Astrocyte of the spinal cord (primary cell): Measurements from ENCODE around the gene ZNF324.

Source experiments
- DNase-seq: peaks from one replicate; pipeline ENCODE4 v3.0.0; 2011; ENCODE audit warnings: low read depth, low spot score
- H3K4me3 ChIP-seq: 2 replicates; pipeline ENCODE4 v1.5.1; 2011; ENCODE audit warnings: low read depth, mild to moderate bottlenecking, low read length, moderate library complexity
- in situ Hi-C: cut with HindIII; loops from 2 replicates; pipeline ENCODE4 v1.10.0; 2017; ENCODE audit warnings: low sequenced_read_pairs
- TF ChIP-seq, protein P1 (sequence below): IDR thresholded peaks from 2 replicates; pipeline ENCODE4 v1.5.1; 2012; ENCODE audit warnings: low read depth, mild to moderate bottlenecking, low read length, inconsistent platforms

ZNF324 gene

DNA sequence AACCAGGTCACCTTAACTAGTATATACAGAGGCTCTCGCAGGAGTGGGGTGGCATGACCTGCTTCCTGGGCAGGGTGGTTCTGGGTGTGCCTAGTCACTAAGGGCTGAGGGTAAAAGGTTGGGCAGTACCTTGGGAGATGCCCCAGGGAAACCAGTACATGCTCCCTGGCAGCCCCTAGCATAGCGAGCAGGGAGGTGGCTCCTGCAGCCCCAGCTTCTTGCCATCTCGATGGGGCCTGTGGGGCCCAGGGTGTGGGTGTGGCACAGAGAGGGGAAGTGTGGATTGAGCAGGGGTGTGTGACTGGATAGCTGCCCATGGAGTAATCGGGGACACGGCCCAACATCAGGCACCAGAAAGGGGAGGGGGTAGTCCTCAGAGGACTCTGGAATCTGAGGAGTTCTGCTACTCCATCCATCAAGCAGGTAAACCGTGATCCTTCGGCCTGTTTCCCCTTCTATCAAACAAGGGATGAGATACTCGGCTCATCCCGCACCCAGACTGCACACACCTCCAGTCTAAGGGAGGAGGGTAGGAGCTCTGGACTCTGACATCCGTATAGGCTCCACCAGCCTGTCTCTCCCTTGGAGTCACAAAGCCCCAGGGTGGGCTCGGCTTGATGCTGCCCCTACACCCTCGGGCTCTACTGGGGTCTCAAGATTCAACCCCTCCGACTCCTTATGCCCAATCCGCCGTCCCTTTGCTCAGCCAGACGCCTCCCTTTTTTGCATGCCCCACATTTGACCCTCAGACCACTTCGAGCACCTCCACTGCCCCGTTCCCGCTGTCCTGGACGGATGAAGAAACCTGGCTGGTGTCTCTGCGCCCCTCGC lies 51.6 kb downstream of the ZNF324 start:
- DNase-seq = no peak
- TF ChIP-seq, protein P1, sequence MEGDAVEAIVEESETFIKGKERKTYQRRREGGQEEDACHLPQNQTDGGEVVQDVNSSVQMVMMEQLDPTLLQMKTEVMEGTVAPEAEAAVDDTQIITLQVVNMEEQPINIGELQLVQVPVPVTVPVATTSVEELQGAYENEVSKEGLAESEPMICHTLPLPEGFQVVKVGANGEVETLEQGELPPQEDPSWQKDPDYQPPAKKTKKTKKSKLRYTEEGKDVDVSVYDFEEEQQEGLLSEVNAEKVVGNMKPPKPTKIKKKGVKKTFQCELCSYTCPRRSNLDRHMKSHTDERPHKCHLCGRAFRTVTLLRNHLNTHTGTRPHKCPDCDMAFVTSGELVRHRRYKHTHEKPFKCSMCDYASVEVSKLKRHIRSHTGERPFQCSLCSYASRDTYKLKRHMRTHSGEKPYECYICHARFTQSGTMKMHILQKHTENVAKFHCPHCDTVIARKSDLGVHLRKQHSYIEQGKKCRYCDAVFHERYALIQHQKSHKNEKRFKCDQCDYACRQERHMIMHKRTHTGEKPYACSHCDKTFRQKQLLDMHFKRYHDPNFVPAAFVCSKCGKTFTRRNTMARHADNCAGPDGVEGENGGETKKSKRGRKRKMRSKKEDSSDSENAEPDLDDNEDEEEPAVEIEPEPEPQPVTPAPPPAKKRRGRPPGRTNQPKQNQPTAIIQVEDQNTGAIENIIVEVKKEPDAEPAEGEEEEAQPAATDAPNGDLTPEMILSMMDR = no peak
- in situ Hi-C loops = no loop called here
- H3K4me3 ChIP-seq = peak overlapping the region; percentile 81

DNA sequence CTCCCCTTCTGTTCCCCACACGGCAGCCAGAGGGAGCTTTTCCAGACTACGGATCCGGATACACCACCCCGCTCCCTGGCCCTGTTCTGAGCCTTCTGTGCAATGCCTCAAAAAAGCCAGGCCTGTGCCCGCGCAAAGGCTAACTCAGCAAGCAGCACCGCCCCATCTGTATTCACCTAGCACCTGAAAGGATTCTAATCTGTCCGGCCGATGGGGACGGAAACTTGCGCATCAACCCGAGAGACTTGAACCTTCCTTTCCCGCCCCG lies 52.1 kb downstream of the ZNF324 start:
- TF ChIP-seq, protein P1 = peak; percentile 90
- peak; percentile 77 for DNase-seq
- peak overlapping the region; percentile 81 for H3K4me3 ChIP-seq
- in situ Hi-C loops = no loop called here

DNA sequence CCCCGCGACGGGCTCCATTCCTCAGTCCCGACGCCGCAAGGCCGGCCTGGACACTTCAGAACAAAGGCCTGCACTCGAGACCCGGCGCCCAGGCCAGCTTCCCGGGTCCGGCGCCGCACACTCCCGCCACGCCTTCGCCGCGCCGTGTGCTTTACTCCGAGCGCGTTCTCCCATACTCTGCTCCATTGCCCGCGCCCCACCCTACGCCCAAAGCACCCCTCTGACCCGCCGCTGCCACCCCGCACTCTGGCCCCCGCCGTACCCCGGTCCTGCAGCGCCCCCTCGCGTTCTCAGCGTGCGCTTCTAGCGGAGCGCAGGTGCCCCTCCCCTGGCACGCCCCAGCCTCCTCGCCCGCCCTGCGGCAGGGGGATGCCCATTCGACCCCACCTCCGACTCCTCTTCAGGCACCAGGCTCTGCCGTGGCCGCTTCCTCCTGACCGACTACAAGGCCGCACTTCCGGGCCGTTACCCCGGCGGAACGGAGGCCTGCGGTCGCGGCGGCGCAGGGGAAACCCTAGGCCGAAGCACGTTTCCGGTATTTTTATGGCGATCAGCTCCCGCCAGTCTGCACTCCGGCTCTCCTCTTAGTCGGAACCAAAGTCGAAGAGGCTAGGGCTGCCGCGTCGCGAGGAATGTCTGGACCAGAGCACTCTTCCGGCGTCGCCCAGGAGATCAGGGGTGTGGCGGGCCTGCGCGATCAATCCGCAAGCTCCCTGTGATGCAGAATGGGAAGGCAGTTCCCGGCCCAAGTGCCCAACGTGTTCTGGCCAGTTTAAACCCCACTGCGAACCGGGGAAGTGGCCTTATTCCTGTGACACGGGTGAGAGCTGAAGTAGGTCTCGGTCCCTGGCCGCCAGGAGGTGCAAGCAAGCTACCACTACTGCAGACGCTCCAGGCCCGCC lies 52.7 kb downstream of the ZNF324 start, which contains the start of gene ZBTB45:
ZBTB45 (minus strand) TSS at position 456 of the 902 bp plus-strand sequence. CDS start 2,137 bp downstream, outside the sequence.
- TF ChIP-seq, protein P1 = peak; percentile 74
- in situ Hi-C loops = no loop called here
- peak within 1 kb of the TSS; percentile 81 for H3K4me3 ChIP-seq
- DNase-seq = peak; percentile 98

DNA sequence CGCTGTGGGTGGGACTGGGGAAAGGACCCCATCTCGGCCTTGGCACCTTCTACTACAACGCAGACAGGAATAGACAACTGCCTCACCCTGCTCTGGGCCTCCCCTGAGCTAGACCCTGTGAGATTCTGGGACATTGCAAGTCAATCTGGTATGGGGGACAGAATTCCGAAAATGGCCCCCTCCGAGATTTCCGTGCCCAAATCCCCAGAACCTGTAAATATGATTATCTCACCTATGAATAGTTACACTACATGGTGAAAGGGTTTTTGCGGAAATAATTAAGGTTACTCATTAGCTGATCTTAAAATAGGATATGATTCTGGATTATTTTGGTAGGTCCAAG lies 53.3 kb downstream of the ZNF324 start:
- no peak for DNase-seq
- TF ChIP-seq, protein P1 = no peak
- in situ Hi-C loops = no loop called here
- H3K4me3 ChIP-seq = peak overlapping the region; percentile 81

DNA sequence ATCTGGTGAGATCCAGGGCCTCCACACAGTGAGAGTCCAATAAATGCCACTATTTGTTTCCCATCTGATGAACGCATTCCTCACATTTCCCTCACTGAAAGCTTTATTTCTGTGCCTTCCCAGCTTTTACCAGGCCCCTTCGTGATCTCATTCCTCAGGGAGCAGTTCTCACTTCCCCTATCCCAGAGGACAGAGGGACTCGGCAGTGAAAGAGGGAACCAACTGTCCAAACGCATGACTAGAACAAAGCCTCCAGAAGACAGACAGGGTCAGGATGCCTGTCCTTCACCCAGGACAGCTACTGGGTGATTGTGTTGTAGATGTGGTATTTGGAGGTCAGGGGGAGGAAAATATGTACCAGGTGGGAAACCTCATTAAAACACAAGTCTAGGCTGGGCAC lies 54.8 kb downstream of the ZNF324 start:
- in situ Hi-C loops = no loop called here
- DNase-seq = no peak
- H3K4me3 ChIP-seq = no peak overlapping the region
- TF ChIP-seq, protein P1 = no peak

DNA sequence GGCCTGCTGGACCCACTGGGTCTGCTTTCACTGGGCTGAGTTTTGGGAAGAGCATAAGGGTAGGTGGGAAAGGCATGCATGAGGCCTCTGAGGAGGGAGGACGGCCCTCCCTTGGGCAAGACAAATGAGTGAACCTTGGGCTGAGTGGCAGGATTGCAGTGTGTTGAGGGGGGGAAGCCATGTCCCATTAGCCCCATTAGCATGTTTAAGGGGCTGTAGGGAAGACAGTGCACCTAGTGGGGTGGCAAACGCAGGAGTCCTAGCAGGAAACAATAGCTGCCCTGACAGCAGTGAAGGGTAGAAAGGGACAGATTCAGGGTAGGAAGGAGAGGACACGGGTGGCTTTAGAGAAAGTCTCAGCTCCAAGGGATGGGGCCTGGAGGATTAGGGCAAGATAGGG lies 55.8 kb downstream of the ZNF324 start:
- TF ChIP-seq, protein P1 = no peak
- DNase-seq = no peak
- in situ Hi-C loops = no loop called here
- no peak overlapping the region for H3K4me3 ChIP-seq
